Epithelial cell of proximal tubule (primary cell): ENCODE measurements around the gene FSD1L. TPM values are rescaled to one million over a fixed set of nuclear protein-coding genes. Genes with fewer than 3 reads are reported as not detected.

Experiments used
- DNase-seq: peaks from one replicate; pipeline ENCODE4 v3.0.0-alpha.2; 2011; ENCODE audit warnings: low read depth
- H3K4me3 ChIP-seq: 2 replicates; pipeline ENCODE4 v1.5.1; 2011; ENCODE audit warnings: low read depth, mild to moderate bottlenecking, low read length
- total RNA-seq: library from RNA; depleted of rRNA; stranded (reverse); fragments of >200 nt; gene quantifications from 2 replicates; pipeline ENCODE4 v1.2.3, GENCODE V29; 2015
- TF ChIP-seq, protein P1 (sequence below): conservative IDR thresholded peaks from 2 replicates; pipeline ENCODE4 v1.5.1; 2012; ENCODE audit warnings: low read depth, mild to moderate bottlenecking, low read length

Gene FSD1L
- total RNA-seq, 1 donor from 2014 or later, result 1.6 TPM

DNA sequence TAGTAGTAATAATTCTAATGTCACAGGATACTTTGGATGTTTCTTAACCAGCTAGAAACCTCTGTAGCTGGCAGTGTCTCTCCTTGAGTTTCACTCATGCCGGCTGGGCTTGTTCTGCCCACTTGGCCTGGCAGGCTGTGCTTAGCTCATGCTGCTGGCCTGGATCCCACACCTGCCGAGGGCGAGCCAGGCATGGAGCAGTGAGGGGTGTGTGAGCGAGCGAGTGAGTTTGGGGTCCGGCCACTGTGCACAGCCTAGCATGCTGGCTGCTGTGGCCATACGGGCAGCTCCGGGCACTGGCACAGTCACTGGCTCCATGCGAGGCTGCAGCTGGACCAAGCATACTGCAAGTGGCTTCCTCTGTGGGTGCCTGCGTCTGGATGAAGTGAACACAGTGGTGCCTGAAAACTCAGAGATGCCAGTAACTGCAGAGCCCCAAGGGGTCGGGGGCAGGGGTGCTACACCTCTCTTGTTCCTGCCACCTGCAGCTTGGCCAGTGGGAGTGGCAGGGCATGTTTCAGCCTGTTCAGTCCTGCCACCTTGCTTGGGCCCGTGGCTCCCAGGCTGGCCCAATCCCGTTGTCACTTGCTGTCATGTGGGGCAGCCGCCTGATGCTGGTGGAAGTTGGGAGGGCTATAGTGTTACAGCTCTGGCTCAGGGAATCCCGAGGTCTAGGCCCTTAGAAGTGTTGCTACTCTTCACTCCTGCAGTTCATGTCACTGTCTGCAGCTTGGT lies 9.9 kb downstream of the FSD1L start:
- no peak overlapping the region for H3K4me3 ChIP-seq
- TF ChIP-seq, protein P1, sequence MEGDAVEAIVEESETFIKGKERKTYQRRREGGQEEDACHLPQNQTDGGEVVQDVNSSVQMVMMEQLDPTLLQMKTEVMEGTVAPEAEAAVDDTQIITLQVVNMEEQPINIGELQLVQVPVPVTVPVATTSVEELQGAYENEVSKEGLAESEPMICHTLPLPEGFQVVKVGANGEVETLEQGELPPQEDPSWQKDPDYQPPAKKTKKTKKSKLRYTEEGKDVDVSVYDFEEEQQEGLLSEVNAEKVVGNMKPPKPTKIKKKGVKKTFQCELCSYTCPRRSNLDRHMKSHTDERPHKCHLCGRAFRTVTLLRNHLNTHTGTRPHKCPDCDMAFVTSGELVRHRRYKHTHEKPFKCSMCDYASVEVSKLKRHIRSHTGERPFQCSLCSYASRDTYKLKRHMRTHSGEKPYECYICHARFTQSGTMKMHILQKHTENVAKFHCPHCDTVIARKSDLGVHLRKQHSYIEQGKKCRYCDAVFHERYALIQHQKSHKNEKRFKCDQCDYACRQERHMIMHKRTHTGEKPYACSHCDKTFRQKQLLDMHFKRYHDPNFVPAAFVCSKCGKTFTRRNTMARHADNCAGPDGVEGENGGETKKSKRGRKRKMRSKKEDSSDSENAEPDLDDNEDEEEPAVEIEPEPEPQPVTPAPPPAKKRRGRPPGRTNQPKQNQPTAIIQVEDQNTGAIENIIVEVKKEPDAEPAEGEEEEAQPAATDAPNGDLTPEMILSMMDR, result no peak
- no peak for DNase-seq

- TF ChIP-seq, protein P1, result no peak
- DNase-seq, result no peak
Observed at GRCh38 chr9:105458404-105458803, 10.6 kb downstream of the FSD1L start.

GRCh38 chr9:105459336-105459735 lies 11.5 kb downstream of the FSD1L start:
- TF ChIP-seq, protein P1, result no peak
- no peak for DNase-seq
- no peak overlapping the region for H3K4me3 ChIP-seq

More at GRCh38 chr9:105458404-105458803, 10.6 kb downstream of the FSD1L start:
- H3K4me3 ChIP-seq, result no peak overlapping the region

- H3K4me3 ChIP-seq, result no peak overlapping the region
- TF ChIP-seq, protein P1, result no peak
- no peak for DNase-seq
Observed at GRCh38 chr9:105466898-105467455, 19.1 kb downstream of the FSD1L start.

DNA sequence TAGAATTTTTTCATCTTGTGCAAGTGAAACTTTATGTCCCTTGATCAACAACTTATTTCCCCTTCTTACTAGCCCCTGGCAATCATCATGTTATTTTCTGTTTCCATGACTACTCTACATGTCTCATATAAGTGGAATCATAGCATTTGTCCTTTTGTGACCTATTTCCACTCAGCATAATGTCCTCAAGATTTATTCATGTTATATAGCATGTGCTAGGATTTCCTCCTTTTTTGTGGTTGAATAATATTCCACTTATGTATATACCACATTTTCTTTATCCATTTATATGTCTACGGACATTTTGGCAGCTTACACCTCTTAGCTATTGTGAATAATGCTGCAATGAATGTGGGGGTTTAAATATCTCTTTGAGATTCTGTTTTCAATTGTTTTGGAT lies 21.0 kb downstream of the FSD1L start:
- TF ChIP-seq, protein P1, result no peak
- DNase-seq, result no peak
- no peak overlapping the region for H3K4me3 ChIP-seq

GRCh38 chr9:105473221-105473620 lies 25.4 kb downstream of the FSD1L start:
- no peak for DNase-seq
- H3K4me3 ChIP-seq, result no peak overlapping the region
- TF ChIP-seq, protein P1, result no peak

DNA sequence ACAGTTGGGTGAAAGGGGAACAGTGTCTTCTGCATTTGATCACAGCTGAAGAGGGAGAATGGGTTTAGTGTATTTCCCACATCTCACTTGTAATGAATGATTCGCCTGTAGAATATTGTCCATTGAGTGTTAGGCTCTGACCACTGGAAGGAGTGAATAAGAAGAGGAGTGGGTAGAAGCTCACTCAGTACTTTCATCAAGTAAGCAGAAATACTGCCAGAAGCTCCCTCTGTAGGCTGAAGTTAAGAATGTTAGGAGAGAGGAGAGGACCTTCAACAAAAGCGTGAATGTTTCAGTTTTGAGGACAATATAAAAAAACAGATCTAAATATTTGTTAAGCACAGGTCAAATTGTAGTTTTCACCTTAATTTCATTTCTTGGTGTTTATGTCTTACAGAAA lies 27.5 kb downstream of the FSD1L start:
- DNase-seq, result peak; percentile 15
- no peak overlapping the region for H3K4me3 ChIP-seq
- TF ChIP-seq, protein P1, result peak; percentile 59
